T-cell (primary cell): ENCODE results near the gene CPNE5. TPM values are rescaled to one million over a fixed set of nuclear protein-coding genes. Genes with fewer than 3 reads are reported as not detected.

Source experiments
- ATAC-seq, 4 experiments: fragments of 200-7000 bp in 3 of 4; fragments of 150-1000 bp in 1 of 4; cut with Tn5 transposase; replicated peaks in 1 of 4; 1 replicate in 3 of 4; 2 replicates in 1 of 4; pipeline ENCODE4 v1.10.0; 2021; ENCODE audit warnings: moderate library complexity in 3 of 4, mild to moderate bottlenecking in 2 of 4, moderate number of reproducible peaks in 1 of 4
- CTCF ChIA-PET, 2 donors: fragments of 300-600 bp; sonication (Branson Sonifier 250); formaldehyde crosslinking; loops; one replicate each; lab custom pipeline; 2022; ENCODE audit warnings: antibody characterized with exemption in 2 of 2; lab: Charles Lee
- POLR2A ChIA-PET, 2 donors: fragments of 300-600 bp; sonication (Branson Sonifier 250); formaldehyde crosslinking; loops; one replicate each; lab custom pipeline; 2022; ENCODE audit warnings: antibody characterized with exemption in 2 of 2; lab: Charles Lee
- DNase-seq, 35 experiments: peaks; one replicate each; pipeline versions ENCODE4 v3.0.0 to v3.0.0-alpha.2; 2013 to 2023
- H3K27ac ChIP-seq: one replicate; pipeline ENCODE4 v1.5.1; 2013; ENCODE audit warnings: low read length
- H3K27me3 ChIP-seq, 2 experiments: replicated peaks in 1 of 2; 1 replicate in 1 of 2; 2 replicates in 1 of 2; pipeline versions ENCODE4 v1.6.1 to v1.7.0; 2013; ENCODE audit warnings: low read length in 1 of 2, mixed read lengths in 1 of 2; ENCODE audit not compliant: control insufficient read depth in 2 of 2, insufficient read depth in 2 of 2; ENCODE audit errors: extremely low read depth in 1 of 2
- H3K36me3 ChIP-seq, 2 donors: 1 replicate in 1 of 2; 2 replicates in 1 of 2; pipeline versions ENCODE4 v1.6.1 to v1.7.0; 2013; ENCODE audit warnings: low read length in 1 of 2; ENCODE audit not compliant: control insufficient read depth in 2 of 2, insufficient read depth in 1 of 2; ENCODE audit errors: extremely low read depth in 1 of 2
- H3K4me1 ChIP-seq, 2 experiments: 1 replicate in 1 of 2; 2 replicates in 1 of 2; pipeline versions ENCODE4 v1.6.1 to v1.7.0; 2013; ENCODE audit warnings: low read length in 2 of 2, mixed read lengths in 1 of 2; ENCODE audit not compliant: insufficient read depth in 2 of 2, control insufficient read depth in 1 of 2; ENCODE audit errors: extremely low read depth in 1 of 2
- H3K4me3 ChIP-seq, 2 donors: 1 replicate in 1 of 2; 2 replicates in 1 of 2; pipeline versions ENCODE4 v1.5.1 to v1.7.0; 2013; ENCODE audit warnings: mild to moderate bottlenecking in 2 of 2, low read length in 1 of 2, moderate library complexity in 1 of 2; ENCODE audit not compliant: control insufficient read depth in 1 of 2; ENCODE audit errors: extremely low read depth in 1 of 2
- H3K9me3 ChIP-seq: 2 replicates; pipeline ENCODE4 v1.7.0; 2013
- H3K27ac Mint-ChIP-seq, 2 donors: one replicate each; pipeline ENCODE4 v1.8.0; 2020 to 2021; ENCODE audit warnings: mild to moderate bottlenecking in 2 of 2, mixed read lengths in 2 of 2
- H3K27me3 Mint-ChIP-seq, 2 donors: one replicate each; pipeline ENCODE4 v1.8.0; 2021 to 2022; ENCODE audit warnings: mixed read lengths in 2 of 2
- H3K36me3 Mint-ChIP-seq: one replicate; pipeline ENCODE4 v1.8.0; 2021; ENCODE audit warnings: mixed read lengths
- H3K4me1 Mint-ChIP-seq, 3 donors: one replicate each; pipeline ENCODE4 v1.8.0; 2020 to 2022; ENCODE audit warnings: mixed read lengths in 3 of 3, mild to moderate bottlenecking in 1 of 3
- H3K4me3 Mint-ChIP-seq, 3 donors: one replicate each; pipeline ENCODE4 v1.8.0; 2020 to 2022; ENCODE audit warnings: mild to moderate bottlenecking in 3 of 3, mixed read lengths in 3 of 3, moderate library complexity in 3 of 3
- H3K9me3 Mint-ChIP-seq, 3 donors: one replicate each; pipeline ENCODE4 v1.8.0; 2020 to 2022; ENCODE audit warnings: mixed read lengths in 3 of 3
- WGBS: methylation state at CpG from one replicate; pipeline ENCODE4 v1.1.5; 2013; ENCODE audit warnings: missing lambda C conversion rate; ENCODE audit not compliant: insufficient coverage; 5-methylcytosine and 5-hydroxymethylcytosine counted together
- total RNA-seq, 35 experiments: library from RNA in 6 of 35; stranded (reverse) in 6 of 35; fragments of 120-200 nt in 1 of 35; gene quantifications; one replicate each; pipeline versions ENCODE4 v1.2.1 to v1.2.4 and lab custom pipeline; 2013 to 2026

Gene CPNE5
- total RNA-seq, 5 donors from 2014 or later (not counting 1 experiment from before 2014, with no cell fraction given): 0.73 to 1.8 (median 1.1) TPM

DNA sequence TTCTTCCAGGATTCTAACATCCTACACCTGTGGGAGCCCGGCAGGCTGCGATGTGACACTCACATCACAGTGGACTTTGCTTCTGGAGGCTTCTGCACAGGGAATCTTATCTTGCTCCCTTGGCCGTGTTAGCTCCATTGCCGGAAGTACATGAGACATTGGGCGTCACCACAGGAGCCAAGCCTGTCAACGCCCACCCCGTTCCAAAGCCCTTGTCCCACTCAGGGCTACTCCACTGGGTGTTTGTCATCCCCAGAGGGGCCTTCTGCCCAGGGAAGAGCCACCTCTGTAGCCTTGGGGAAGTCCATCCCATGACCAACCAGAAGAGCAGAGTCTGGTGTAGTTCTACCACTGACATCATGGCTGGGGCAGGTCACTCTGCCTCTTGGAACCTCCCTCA lies 139.9 kb downstream of the CPNE5 start:
- H3K27me3 ChIP-seq: peaks cover 0 to 13% of the 10 kb centered on the region in 2 experiments
- Mint-ChIP-seq H3K4me1 (peaks cover 0 to 7% (median 0%) of the 10 kb centered on the region in 3 donors), H3K27me3 (peaks cover 0 to 3% of the 10 kb centered on the region in 2 donors), H3K4me3 (no peak overlapping the region), H3K9me3 (no peaks in the 10 kb centered on the region), H3K36me3 (no peaks in the 10 kb centered on the region), H3K27ac (no peak overlapping the region)
- H3K27ac ChIP-seq: no peak overlapping the region
- H3K36me3 ChIP-seq: no peaks in the 10 kb centered on the region
- no peaks in the 10 kb centered on the region for H3K4me1 ChIP-seq
- CTCF ChIA-PET: no interaction called here
- no peak overlapping the region for H3K4me3 ChIP-seq
- 62% methylated on average over 7 of the region's 7 CpGs for WGBS
- DNase-seq: no peak
- no peak for ATAC-seq
- POLR2A ChIA-PET: no interaction called here
- H3K9me3 ChIP-seq: no peaks in the 10 kb centered on the region

DNA sequence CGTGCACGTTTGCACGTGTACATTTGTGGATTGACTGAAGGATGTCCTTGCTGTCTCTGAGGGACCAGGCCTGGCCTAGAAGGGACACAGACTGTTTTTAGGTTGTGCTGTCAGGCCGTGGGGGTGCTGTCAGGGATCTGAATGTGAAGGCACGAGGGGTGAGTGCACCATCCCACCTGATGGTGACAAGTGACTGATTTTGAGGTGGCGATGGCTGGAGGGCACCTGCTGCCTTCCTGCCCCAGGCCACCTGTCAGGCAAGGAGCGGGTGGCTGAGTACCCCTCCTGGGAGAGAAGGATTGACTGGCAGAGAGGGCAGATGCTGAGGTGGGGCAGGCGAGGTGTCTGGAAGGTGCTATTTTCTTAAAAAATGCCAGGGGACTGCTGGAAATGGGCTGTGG lies 140.4 kb downstream of the CPNE5 start:
- ChIA-PET POLR2A (no interaction called here), CTCF (no interaction called here)
- no peak overlapping the region for H3K4me3 Mint-ChIP-seq
- Histone ChIP-seq H3K27me3 (peaks cover 0 to 9% of the 10 kb centered on the region in 2 experiments), H3K4me1 (no peaks in the 10 kb centered on the region), H3K4me3 (no peak overlapping the region), H3K27ac (no peak overlapping the region), H3K36me3 (no peaks in the 10 kb centered on the region), H3K9me3 (no peaks in the 10 kb centered on the region)
- 82% methylated on average over 8 of the region's 8 CpGs for WGBS
- H3K9me3 Mint-ChIP-seq: no peaks in the 10 kb centered on the region
- peaks cover 0 to 7% (median 0%) of the 10 kb centered on the region in 3 donors for H3K4me1 Mint-ChIP-seq
- ATAC-seq (no peak), DNase-seq (no peak)
- H3K27me3 Mint-ChIP-seq: peaks cover 0 to 2% of the 10 kb centered on the region in 2 donors
- no peak overlapping the region for H3K27ac Mint-ChIP-seq
- no peaks in the 10 kb centered on the region for H3K36me3 Mint-ChIP-seq

DNA sequence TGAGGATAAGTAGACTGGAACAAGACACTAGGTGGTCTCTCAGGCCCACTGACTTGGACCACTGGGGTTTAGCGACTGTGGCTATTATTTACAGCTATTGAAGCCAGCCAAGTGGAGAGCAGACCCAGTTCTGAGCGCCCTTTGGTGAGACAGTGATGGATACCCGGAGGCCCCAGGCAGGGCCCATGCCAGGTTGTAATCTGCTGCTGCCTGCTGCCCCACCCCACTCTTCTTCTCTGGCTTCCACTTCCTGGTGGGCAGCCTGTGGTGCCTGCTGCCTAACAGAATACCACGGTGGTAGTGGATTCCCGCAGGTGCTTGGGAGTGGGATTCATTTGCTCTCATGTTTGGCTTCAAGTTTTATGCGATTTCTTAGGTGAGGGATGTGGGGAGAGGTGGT lies 141.0 kb downstream of the CPNE5 start:
- no peaks in the 10 kb centered on the region for H3K27me3 Mint-ChIP-seq
- DNase-seq (no peak), ATAC-seq (no peak)
- H3K27ac Mint-ChIP-seq: no peak overlapping the region
- Histone ChIP-seq H3K4me1 (peaks cover 0 to 2% of the 10 kb centered on the region in 2 experiments), H3K27me3 (peaks cover 0 to 8% of the 10 kb centered on the region in 2 experiments), H3K4me3 (no peak overlapping the region), H3K9me3 (no peaks in the 10 kb centered on the region), H3K27ac (no peak overlapping the region), H3K36me3 (no peaks in the 10 kb centered on the region)
- H3K36me3 Mint-ChIP-seq: no peaks in the 10 kb centered on the region
- POLR2A ChIA-PET: no interaction called here
- peaks cover 0 to 12% (median 0%) of the 10 kb centered on the region in 3 donors for H3K4me1 Mint-ChIP-seq
- H3K4me3 Mint-ChIP-seq: no peak overlapping the region
- CTCF ChIA-PET: no interaction called here
- 89% methylated on average over 4 of the region's 6 CpGs for WGBS
- H3K9me3 Mint-ChIP-seq: no peaks in the 10 kb centered on the region

DNA sequence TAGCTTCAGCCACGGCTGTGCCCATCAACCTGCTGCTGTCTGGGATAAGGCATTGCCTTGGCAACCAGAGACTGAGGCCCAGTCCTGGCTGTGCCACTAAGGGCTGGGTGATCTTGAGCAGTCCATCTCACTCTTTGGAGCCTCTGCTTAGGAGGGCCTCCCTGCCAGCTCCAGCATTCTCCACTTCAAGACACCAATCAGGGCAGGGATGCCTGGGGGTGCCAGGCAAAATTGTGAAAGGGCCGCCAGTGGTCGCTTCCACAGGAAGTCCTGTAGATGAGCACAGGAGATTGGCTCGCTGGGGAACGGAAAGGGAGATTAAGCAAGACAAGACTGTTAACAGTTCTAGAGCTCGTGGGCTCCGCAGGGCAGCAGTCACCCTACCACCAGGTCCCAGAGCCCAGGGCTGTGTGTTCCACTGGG lies 141.8 kb downstream of the CPNE5 start, which contains the start of gene RAB44:
Gene RAB44, plus strand, starts transcription at position 346 of the 423 bp plus-strand sequence. CDS start 6,410 bp downstream, outside the sequence.
- H3K36me3 ChIP-seq: no peaks in the 10 kb centered on the region
- no peaks in the 10 kb centered on the region for H3K9me3 ChIP-seq
- no peaks in the 10 kb centered on the region for H3K27me3 Mint-ChIP-seq
- no peak within 1 kb of the TSS for H3K27ac Mint-ChIP-seq
- CTCF ChIA-PET: interaction anchor here in 1 of 2 donors (1.0 kb wide), 1 partner anchor 9 kb away, joined by 5 read pairs; no protein-coding TSS in a partner anchor
- no peak within 1 kb of the TSS for H3K4me3 Mint-ChIP-seq
- no peaks in the 10 kb centered on the region for H3K36me3 Mint-ChIP-seq
- DNase-seq (no peak), ATAC-seq (no peak)
- no peak within 1 kb of the TSS for H3K27ac ChIP-seq
- POLR2A ChIA-PET: no interaction called here
- peaks cover 2 to 18% (median 5%) of the 10 kb centered on the region in 3 donors for H3K4me1 Mint-ChIP-seq
- H3K4me1 ChIP-seq: peaks cover 0 to 9% of the 10 kb centered on the region in 2 experiments
- no peaks in the 10 kb centered on the region for H3K9me3 Mint-ChIP-seq
- WGBS: 85% methylated on average over 4 of the region's 7 CpGs
- peaks cover 0 to 5% of the 10 kb centered on the region in 2 experiments for H3K27me3 ChIP-seq
- no peak within 1 kb of the TSS for H3K4me3 ChIP-seq

DNA sequence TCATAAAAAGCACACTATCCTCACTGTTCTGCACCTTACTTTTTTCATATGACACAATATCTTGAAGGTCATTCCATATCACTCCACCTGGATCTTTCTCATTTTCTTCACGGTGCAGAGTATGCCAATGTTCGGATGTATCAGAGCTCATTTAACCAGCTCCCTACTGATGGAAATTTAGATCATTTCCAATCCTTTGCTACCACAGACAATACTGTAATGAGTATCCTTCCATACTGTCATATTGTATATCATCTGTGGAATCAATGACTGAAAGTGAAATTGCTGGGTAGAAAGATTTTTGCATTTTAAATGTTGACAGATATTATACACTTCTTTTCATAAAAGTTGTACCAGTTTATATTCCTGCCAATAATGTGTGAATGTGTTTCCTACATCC lies 143.8 kb downstream of the CPNE5 start:
- POLR2A ChIA-PET: no interaction called here
- Histone ChIP-seq H3K9me3 (no peaks in the 10 kb centered on the region), H3K27ac (no peak overlapping the region), H3K4me3 (no peak overlapping the region), H3K27me3 (peaks cover 0 to 3% of the 10 kb centered on the region in 2 experiments), H3K4me1 (peaks cover 4 to 19% of the 10 kb centered on the region in 2 experiments), H3K36me3 (no peaks in the 10 kb centered on the region)
- no peak for DNase-seq
- Mint-ChIP-seq H3K4me3 (no peak overlapping the region), H3K27me3 (no peaks in the 10 kb centered on the region), H3K4me1 (peaks cover 7 to 36% (median 19%) of the 10 kb centered on the region in 3 donors), H3K36me3 (no peaks in the 10 kb centered on the region), H3K9me3 (no peaks in the 10 kb centered on the region), H3K27ac (no peak overlapping the region)
- CTCF ChIA-PET: interaction anchor here in 1 of 2 donors (0.5 kb wide), 1 partner anchor 89 kb away, joined by 4 read pairs; no protein-coding TSS in a partner anchor
- ATAC-seq: no peak
- WGBS: 71% methylated on average over 1 of the region's 2 CpGs

DNA sequence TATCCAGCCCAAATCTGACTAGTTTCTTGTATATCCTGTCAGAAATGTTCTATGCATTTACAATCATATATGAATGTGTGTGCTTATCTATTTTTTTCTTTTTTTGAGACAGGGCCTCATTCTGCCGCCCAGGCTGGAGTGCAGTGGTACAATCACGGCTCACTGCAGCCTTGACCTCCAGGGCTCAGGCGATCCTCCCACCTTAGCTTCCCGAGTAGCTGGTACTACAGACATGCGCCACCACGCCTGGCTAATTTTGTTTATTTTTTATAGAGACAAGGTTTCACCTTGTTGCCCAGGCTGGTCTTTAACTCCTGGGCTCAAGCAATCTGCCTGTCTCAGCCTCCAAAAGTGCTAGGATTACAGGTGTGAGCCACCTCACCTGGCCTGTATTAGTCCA lies 144.6 kb downstream of the CPNE5 start:
- H3K36me3 Mint-ChIP-seq: no peaks in the 10 kb centered on the region
- Histone ChIP-seq H3K4me3 (no peak overlapping the region), H3K9me3 (no peaks in the 10 kb centered on the region), H3K4me1 (peaks cover 4 to 19% of the 10 kb centered on the region in 2 experiments), H3K27me3 (peaks cover 0 to 3% of the 10 kb centered on the region in 2 experiments), H3K36me3 (no peaks in the 10 kb centered on the region), H3K27ac (no peak overlapping the region)
- CTCF ChIA-PET: no interaction called here
- 100% methylated on average over 2 of the region's 6 CpGs for WGBS
- ATAC-seq (no peak), DNase-seq (no peak)
- no peak overlapping the region for H3K4me3 Mint-ChIP-seq
- no peak overlapping the region for H3K27ac Mint-ChIP-seq
- H3K27me3 Mint-ChIP-seq: no peaks in the 10 kb centered on the region
- H3K9me3 Mint-ChIP-seq: no peaks in the 10 kb centered on the region
- H3K4me1 Mint-ChIP-seq: peaks cover 7 to 36% (median 19%) of the 10 kb centered on the region in 3 donors
- POLR2A ChIA-PET: no interaction called here
